Astrocyte (in vitro differentiated cells and primary cell): ENCODE measurements around the gene MINDY3. TPM values are rescaled to one million over a fixed set of nuclear protein-coding genes. Genes with fewer than 3 reads are reported as not detected.

ENCODE experiments used
- DNase-seq: peaks from one replicate; pipeline ENCODE4 v3.0.0-alpha.2; 2010; ENCODE audit warnings: low read depth
- FAIRE-seq: peaks from 2 replicates; lab custom pipeline; 2011; peaks lifted over from hg19 to GRCh38; lab: Jason Lieb, UNC
- H2AFZ ChIP-seq: 2 replicates; pipeline ENCODE4 v1.6.0; 2012; ENCODE audit warnings: low read depth, low read length, inconsistent platforms
- H3K27ac ChIP-seq: 2 replicates; pipeline ENCODE4 v1.5.1; 2011; ENCODE audit warnings: low read depth, low read length, inconsistent platforms
- H3K27me3 ChIP-seq: 2 replicates; pipeline ENCODE4 v1.6.0; 2011; ENCODE audit warnings: low read length, inconsistent platforms; ENCODE audit not compliant: insufficient read depth
- H3K36me3 ChIP-seq: 2 replicates; pipeline ENCODE4 v1.5.1; 2011; ENCODE audit warnings: low read length, inconsistent platforms; ENCODE audit not compliant: insufficient read depth
- H3K4me1 ChIP-seq: 2 replicates; pipeline ENCODE4 v1.5.1; 2011; ENCODE audit warnings: low read length, inconsistent platforms; ENCODE audit not compliant: insufficient read depth
- H3K4me2 ChIP-seq: 2 replicates; pipeline ENCODE4 v1.6.0; 2012; ENCODE audit warnings: low read length, inconsistent platforms
- H3K4me3 ChIP-seq: 2 replicates; pipeline ENCODE4 v1.5.1; 2011; ENCODE audit warnings: low read depth, mild to moderate bottlenecking, low read length, inconsistent platforms; ENCODE audit not compliant: insufficient read depth
- H3K79me2 ChIP-seq: 2 replicates; pipeline ENCODE4 v1.6.0; 2012; ENCODE audit warnings: mild to moderate bottlenecking, low read length, inconsistent platforms; ENCODE audit not compliant: insufficient read depth
- H3K9ac ChIP-seq: 2 replicates; pipeline ENCODE4 v1.6.0; 2012; ENCODE audit warnings: mild to moderate bottlenecking, low read length, inconsistent platforms
- H3K9me3 ChIP-seq: 2 replicates; pipeline ENCODE4 v1.5.1; 2012; ENCODE audit warnings: low read depth, mild to moderate bottlenecking, low read length, inconsistent platforms; ENCODE audit not compliant: insufficient read depth
- H4K20me1 ChIP-seq: 2 replicates; pipeline ENCODE4 v1.6.0; 2012; ENCODE audit warnings: low read length, inconsistent platforms; ENCODE audit not compliant: insufficient read depth
- H3K27ac Mint-ChIP-seq: one replicate; pipeline ENCODE4 v1.8.0; 2021; ENCODE audit warnings: mild to moderate bottlenecking, mixed read lengths; ENCODE audit not compliant: unreplicated experiment
- H3K27me3 Mint-ChIP-seq: one replicate; pipeline ENCODE4 v1.8.0; 2021; ENCODE audit warnings: low read depth, mixed read lengths; ENCODE audit not compliant: unreplicated experiment
- H3K36me3 Mint-ChIP-seq: one replicate; pipeline ENCODE4 v1.8.0; 2021; ENCODE audit warnings: low read depth, mixed read lengths; ENCODE audit not compliant: unreplicated experiment
- H3K4me1 Mint-ChIP-seq: one replicate; pipeline ENCODE4 v1.8.0; 2021; ENCODE audit warnings: low read depth, mixed read lengths; ENCODE audit not compliant: unreplicated experiment
- H3K4me3 Mint-ChIP-seq: one replicate; pipeline ENCODE4 v1.8.0; 2021; ENCODE audit warnings: mild to moderate bottlenecking, moderate library complexity, mixed read lengths; ENCODE audit not compliant: unreplicated experiment
- H3K9me3 Mint-ChIP-seq: one replicate; pipeline ENCODE4 v1.8.0; 2021; ENCODE audit warnings: mild to moderate bottlenecking, mixed read lengths; ENCODE audit not compliant: unreplicated experiment
- CTCF ChIP-seq: IDR thresholded peaks from 2 replicates; pipeline ENCODE4 v1.5.1; 2011; ENCODE audit warnings: low read depth, mild to moderate bottlenecking, inconsistent platforms, low read length, moderate library complexity; ENCODE audit not compliant: insufficient read depth
- EZH2 ChIP-seq: IDR thresholded peaks from 2 replicates; pipeline ENCODE4 v1.6.1; 2012; ENCODE audit warnings: mild to moderate bottlenecking, low read length, inconsistent platforms; ENCODE audit not compliant: insufficient read depth
- total RNA-seq: library from RNA; stranded (reverse); gene quantifications from 2 replicates; pipeline ENCODE4 v1.2.1, GENCODE V29; 2021

MINDY3 gene
- total RNA-seq, 1 donor from 2014 or later, result 28.4 TPM

DNA sequence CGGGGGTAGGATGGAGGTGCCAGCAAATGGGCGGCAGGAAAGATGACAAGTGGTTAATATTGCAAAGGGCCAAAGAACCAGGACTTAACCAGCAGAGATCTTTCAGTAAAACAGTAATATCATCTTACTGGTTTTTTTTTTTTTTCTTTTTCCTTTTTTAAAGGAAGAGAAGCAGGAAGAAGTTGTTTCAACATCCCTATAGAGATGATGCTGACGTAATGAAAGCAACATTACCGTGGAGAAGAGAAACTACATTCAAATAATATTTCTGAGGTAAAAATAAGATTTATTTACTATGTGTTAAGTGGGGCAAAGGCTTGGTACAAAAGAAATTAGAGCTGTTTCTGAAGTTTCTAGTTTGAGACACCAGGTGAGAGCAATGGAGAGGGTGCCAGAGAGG lies 11.0 kb downstream of the MINDY3 start:
- Mint-ChIP-seq H3K27me3 (no peaks in the 10 kb centered on the region), H3K9me3 (peaks cover 3% of the 10 kb centered on the region), H3K4me3 (no peak overlapping the region), H3K27ac (no peak overlapping the region), H3K36me3 (peaks cover 3% of the 10 kb centered on the region), H3K4me1 (peaks cover 5% of the 10 kb centered on the region)
- Histone ChIP-seq H3K9ac (no peak overlapping the region), H3K36me3 (no peaks in the 10 kb centered on the region), H4K20me1 (peaks cover 44% of the 10 kb centered on the region), H3K4me1 (no peaks in the 10 kb centered on the region), H3K9me3 (no peaks in the 10 kb centered on the region), H3K4me3 (no peak overlapping the region), H3K4me2 (no peak overlapping the region), H3K27me3 (no peaks in the 10 kb centered on the region), H3K27ac (no peak overlapping the region), H2AFZ (no peak overlapping the region), H3K79me2 (peaks cover 53% of the 10 kb centered on the region)
- DNase-seq (no peak), FAIRE-seq (no peak)
- TF ChIP-seq EZH2, result no peak
- TF ChIP-seq CTCF, result no peak

- Mint-ChIP-seq H3K27ac (no peak overlapping the region), H3K9me3 (peaks cover 3% of the 10 kb centered on the region), H3K4me3 (no peak overlapping the region), H3K27me3 (no peaks in the 10 kb centered on the region), H3K4me1 (peaks cover 5% of the 10 kb centered on the region), H3K36me3 (peaks cover 3% of the 10 kb centered on the region)
- H3K79me2 ChIP-seq, result peaks cover 35% of the 10 kb centered on the region
- H3K4me3 ChIP-seq, result no peak overlapping the region
- no peaks in the 10 kb centered on the region for H3K9me3 ChIP-seq
- H3K27me3 ChIP-seq, result no peaks in the 10 kb centered on the region
- H3K4me2 ChIP-seq, result no peak overlapping the region
- H2AFZ ChIP-seq, result no peak overlapping the region
- no peak for TF ChIP-seq EZH2
- TF ChIP-seq CTCF, result no peak
- no peak for DNase-seq
- peaks cover 32% of the 10 kb centered on the region for H4K20me1 ChIP-seq
- H3K27ac ChIP-seq, result no peak overlapping the region
- FAIRE-seq, result no peak
- H3K9ac ChIP-seq, result no peak overlapping the region
- H3K4me1 ChIP-seq, result no peaks in the 10 kb centered on the region
- no peaks in the 10 kb centered on the region for H3K36me3 ChIP-seq
Observed at GRCh38 chr10:15847481-15847880, 12.8 kb downstream of the MINDY3 start.

DNA sequence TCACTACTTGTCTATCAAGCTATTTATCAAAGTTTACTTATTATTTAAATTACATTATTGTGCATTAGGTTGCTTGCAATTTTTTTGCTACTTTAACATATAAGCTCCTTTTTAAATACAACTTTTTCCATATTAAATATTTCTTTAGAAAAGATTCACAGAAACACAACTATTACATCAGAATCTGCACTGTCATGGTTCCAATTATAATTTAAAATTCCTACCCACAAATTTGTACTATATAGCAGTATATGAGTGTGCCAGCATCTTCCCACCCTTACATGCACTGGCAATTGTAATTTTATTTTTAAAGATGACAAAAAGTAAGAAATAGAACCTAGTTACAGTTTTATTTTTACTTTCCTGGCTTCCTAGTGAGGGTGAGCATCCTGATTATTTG lies 15.8 kb downstream of the MINDY3 start:
- no peak overlapping the region for H3K4me2 ChIP-seq
- no peaks in the 10 kb centered on the region for H3K36me3 Mint-ChIP-seq
- H4K20me1 ChIP-seq, result peaks cover 23% of the 10 kb centered on the region
- no peak overlapping the region for H3K27ac ChIP-seq
- peaks cover 15% of the 10 kb centered on the region for H3K79me2 ChIP-seq
- no peak overlapping the region for H3K4me3 ChIP-seq
- no peaks in the 10 kb centered on the region for H3K36me3 ChIP-seq
- H3K9ac ChIP-seq, result no peak overlapping the region
- no peak for TF ChIP-seq CTCF
- TF ChIP-seq EZH2, result no peak
- FAIRE-seq (no peak), DNase-seq (no peak)
- H3K27me3 ChIP-seq, result no peaks in the 10 kb centered on the region
- no peaks in the 10 kb centered on the region for H3K9me3 ChIP-seq
- H3K4me3 Mint-ChIP-seq, result no peak overlapping the region
- H3K27ac Mint-ChIP-seq, result no peak overlapping the region
- peaks cover 5% of the 10 kb centered on the region for H3K4me1 Mint-ChIP-seq
- no peaks in the 10 kb centered on the region for H3K4me1 ChIP-seq
- no peak overlapping the region for H2AFZ ChIP-seq
- H3K9me3 Mint-ChIP-seq, result no peaks in the 10 kb centered on the region
- no peaks in the 10 kb centered on the region for H3K27me3 Mint-ChIP-seq
